Measurements from ENCODE around the gene NCOR2.

GRCh38 chr12:124556896-124557501, 10.4 kb downstream of the NCOR2 start:
- TF ChIP-seq CTCF (optimal IDR thresholded peaks at IDR 0.05 in 1 of 3, IDR thresholded peaks at IDR 0.05 in 1 of 3, conservative IDR thresholded peaks at IDR 0.05 in 1 of 3; ENCODE audit: extremely low read depth in 1 of 3, insufficient read depth in 2 of 3, low read length in 3 of 3) (no peak), EZH2 (IDR thresholded peaks at IDR 0.05; ENCODE audit: low read length) (no peak)

Measured in keratinocyte (primary cell).